OCI-LY3 (cell line): Measurements from ENCODE around the gene IGSF3.
"Not testable (repeated sequence)": the region's sequence is repeated elsewhere in the genome, so short reads cannot be mapped to it uniquely, and the experiment has no call there.

ENCODE experiments used
- H2AFZ ChIP-seq: fragments of 200-600, 300-600 bp; shearing (Covaris generic); 2 replicates; pipeline ENCODE4 v1.6.0; 2014; ENCODE audit warnings: antibody characterized with exemption, low read depth, low read length
- H3K27ac ChIP-seq: fragments of 200-600, 300-600 bp; sonication (generic); 2 replicates; pipeline ENCODE4 v1.5.1; 2014; ENCODE audit warnings: mild to moderate bottlenecking, low read length, moderate library complexity, mixed read lengths
- H3K27me3 ChIP-seq: fragments of 200-600, 300-600 bp; sonication (generic); 2 replicates; pipeline ENCODE4 v1.6.1; 2014; ENCODE audit warnings: low read depth, low read length, mixed read lengths
- H3K36me3 ChIP-seq: fragments of 200-600, 300-600 bp; sonication (generic); replicated peaks from 2 replicates; pipeline ENCODE3; 2014; ENCODE audit warnings: low read depth, low read length, mixed read lengths
- H3K4me1 ChIP-seq: fragments of 300-600, 200-600 bp; sonication (generic); 2 replicates; pipeline ENCODE4 v1.6.1; 2014; ENCODE audit warnings: low read length, mixed read lengths
- H3K4me2 ChIP-seq: fragments of 200-600, 300-600 bp; sonication (generic); 2 replicates; pipeline ENCODE4 v1.6.1; 2014; ENCODE audit warnings: low read length, mixed read lengths
- H3K4me3 ChIP-seq: fragments of 300-600, 200-600 bp; sonication (generic); 2 replicates; pipeline ENCODE4 v1.5.1; 2014; ENCODE audit warnings: antibody characterized with exemption, mild to moderate bottlenecking, low read length, moderate library complexity
- H3K79me2 ChIP-seq: fragments of 300-600, 200-600 bp; shearing (Covaris generic); 2 replicates; pipeline ENCODE4 v1.6.1; 2014; ENCODE audit warnings: mild to moderate bottlenecking, low read length, mixed read lengths
- H3K9ac ChIP-seq: fragments of 300-600, 200-600 bp; shearing (Covaris generic); 2 replicates; pipeline ENCODE4 v1.6.0; 2014; ENCODE audit warnings: mild to moderate bottlenecking, low read length, moderate library complexity
- H3K9me3 ChIP-seq: fragments of 200-600, 300-600 bp; shearing (Covaris generic); 2 replicates; pipeline ENCODE4 v1.6.1; 2014; ENCODE audit warnings: low read length, mixed read lengths; ENCODE audit not compliant: insufficient read depth
- H4K20me1 ChIP-seq: fragments of 200-600, 300-600 bp; sonication (generic); 2 replicates; pipeline ENCODE4 v1.6.1; 2016; ENCODE audit warnings: low read length, mixed read lengths; ENCODE audit not compliant: insufficient read depth
- CTCF ChIP-seq: fragments of 200-600, 300-600 bp; sonication (generic); IDR thresholded peaks from 2 replicates; pipeline ENCODE4 v1.5.1; 2014; ENCODE audit warnings: antibody characterized with exemption, low read length, low read depth
- EZH2phosphoT487 ChIP-seq: fragments of 200-600 bp; shearing (Covaris generic); IDR thresholded peaks from 2 replicates; pipeline ENCODE4 v1.6.1; 2018; ENCODE audit warnings: antibody characterized with exemption, mixed run types, low read depth

Gene IGSF3

DNA sequence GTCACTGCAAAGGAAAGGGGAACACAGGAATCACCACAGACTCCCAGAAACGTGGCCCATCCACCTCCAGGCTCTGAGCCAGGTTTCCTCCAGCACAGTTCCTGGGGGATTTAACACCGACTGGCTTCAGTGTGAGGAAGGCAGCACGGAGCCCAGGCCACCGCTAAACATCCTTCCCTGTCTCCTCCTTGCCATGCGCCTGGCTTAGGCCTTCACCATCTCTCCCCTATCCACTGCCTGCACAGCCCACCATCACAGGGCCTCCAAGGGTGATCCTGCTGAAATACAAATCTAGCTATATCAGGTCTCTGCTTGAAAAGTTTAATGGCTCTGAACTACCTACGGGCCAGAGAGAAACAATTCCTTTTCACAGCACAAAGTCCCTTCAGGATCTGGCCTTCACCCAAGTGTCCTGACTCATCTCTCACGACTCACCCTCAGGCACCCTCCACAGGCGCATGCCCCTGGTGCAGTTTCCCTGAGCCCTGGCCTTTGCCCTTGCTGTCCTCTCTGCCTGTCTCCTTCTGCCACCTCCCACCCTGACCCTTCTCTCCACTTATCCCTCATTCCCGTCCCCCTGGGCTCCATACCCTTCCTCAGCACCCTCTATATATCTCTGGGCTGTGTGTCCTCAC is 78.3 kb downstream of the IGSF3 start:
- not testable (repeated sequence) for H3K4me2 ChIP-seq

DNA sequence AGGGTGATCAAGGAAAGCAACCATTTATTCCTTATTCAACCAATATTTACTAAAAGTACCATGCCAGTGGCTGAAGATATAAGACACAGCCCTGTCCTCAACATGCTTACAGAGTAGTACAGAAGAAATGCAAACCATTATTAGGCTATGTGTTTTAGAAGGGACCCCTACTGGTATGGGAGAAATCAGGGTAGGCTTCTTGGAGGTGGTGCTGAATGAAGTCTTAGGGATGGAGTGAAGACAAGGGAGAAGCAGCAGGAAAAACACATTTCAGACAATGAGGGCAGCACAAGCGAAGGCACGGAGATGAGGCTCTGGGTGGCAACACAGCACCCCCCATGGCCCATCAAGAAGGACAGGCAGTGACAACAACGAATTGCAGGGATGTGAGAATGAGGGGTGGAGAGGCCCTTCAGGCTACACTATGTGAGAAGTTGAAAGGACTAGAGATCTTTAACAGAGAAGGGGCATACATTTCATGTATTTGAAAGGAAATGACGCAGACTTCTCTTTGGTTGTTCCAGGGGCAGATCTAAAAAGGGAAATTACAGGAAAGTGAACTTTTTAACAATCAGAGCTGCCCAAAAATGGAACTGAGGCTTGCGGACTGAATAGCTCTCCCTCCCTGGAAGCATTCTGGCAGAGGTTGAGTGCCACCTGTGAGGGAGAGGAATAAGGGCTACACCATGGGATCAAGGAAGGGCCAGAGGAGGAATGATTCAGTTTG is 79.9 kb downstream of the IGSF3 start:
- peaks cover 22% of the 10 kb centered on the region for H3K36me3 ChIP-seq
- no peaks in the 10 kb centered on the region for H3K9me3 ChIP-seq
- H2AFZ ChIP-seq: no peak overlapping the region
- H3K27me3 ChIP-seq: no peaks in the 10 kb centered on the region
- peak overlapping the region; percentile 29; the same call in 1 of the 2 replicates for H3K9ac ChIP-seq
- H3K4me2 ChIP-seq: no peak overlapping the region
- H3K4me3 ChIP-seq: no peak overlapping the region
- no peaks in the 10 kb centered on the region for H4K20me1 ChIP-seq
- H3K4me1 ChIP-seq: peaks cover 53% of the 10 kb centered on the region
- TF ChIP-seq CTCF: no peak
- no peak for TF ChIP-seq EZH2phosphoT487
- H3K27ac ChIP-seq: peak overlapping the region; percentile 96
- no peaks in the 10 kb centered on the region for H3K79me2 ChIP-seq

More for the DNA sequence above, 78.3 kb downstream of the IGSF3 start:
- H3K4me3 ChIP-seq, H3K27ac ChIP-seq, H3K9me3 ChIP-seq, H2AFZ ChIP-seq, H4K20me1 ChIP-seq, H3K27me3 ChIP-seq, H3K9ac ChIP-seq, H3K79me2 ChIP-seq: not testable (repeated sequence)
- peaks cover 61% of the 10 kb centered on the region for H3K4me1 ChIP-seq
- peaks cover 13% of the 10 kb centered on the region for H3K36me3 ChIP-seq

- Histone ChIP-seq H2AFZ (no peak overlapping the region), H3K27me3 (no peaks in the 10 kb centered on the region), H3K4me3 (no peak overlapping the region; the same call in 1 of the 2 replicates), H4K20me1 (no peaks in the 10 kb centered on the region), H3K4me2 (peak overlapping the region; percentile 63), H3K27ac (peak overlapping the region; percentile 96), H3K79me2 (no peaks in the 10 kb centered on the region), H3K9ac (peak overlapping the region; percentile 73; the same call in 1 of the 2 replicates), H3K36me3 (peaks cover 27% of the 10 kb centered on the region), H3K4me1 (peaks cover 52% of the 10 kb centered on the region), H3K9me3 (no peaks in the 10 kb centered on the region)
- TF ChIP-seq CTCF (no peak), EZH2phosphoT487 (no peak)
Observed at GRCh38 chr1:116586741-116587143, 80.8 kb downstream of the IGSF3 start.

GRCh38 chr1:116585886-116586285 is 81.6 kb downstream of the IGSF3 start:
- peaks cover 60% of the 10 kb centered on the region for H3K4me1 ChIP-seq
- no peaks in the 10 kb centered on the region for H3K9me3 ChIP-seq
- H4K20me1 ChIP-seq: no peaks in the 10 kb centered on the region
- H3K9ac ChIP-seq: peak overlapping the region; percentile 73
- peak overlapping the region; percentile 63 for H3K4me2 ChIP-seq
- TF ChIP-seq CTCF (no peak), EZH2phosphoT487 (no peak)
- H2AFZ ChIP-seq: no peak overlapping the region
- peak overlapping the region; percentile 44 for H3K4me3 ChIP-seq
- no peaks in the 10 kb centered on the region for H3K27me3 ChIP-seq
- no peaks in the 10 kb centered on the region for H3K79me2 ChIP-seq
- peaks cover 27% of the 10 kb centered on the region for H3K36me3 ChIP-seq
- peak overlapping the region; percentile 96 for H3K27ac ChIP-seq
